Measurements from ENCODE around the gene WWOX.

DNA sequence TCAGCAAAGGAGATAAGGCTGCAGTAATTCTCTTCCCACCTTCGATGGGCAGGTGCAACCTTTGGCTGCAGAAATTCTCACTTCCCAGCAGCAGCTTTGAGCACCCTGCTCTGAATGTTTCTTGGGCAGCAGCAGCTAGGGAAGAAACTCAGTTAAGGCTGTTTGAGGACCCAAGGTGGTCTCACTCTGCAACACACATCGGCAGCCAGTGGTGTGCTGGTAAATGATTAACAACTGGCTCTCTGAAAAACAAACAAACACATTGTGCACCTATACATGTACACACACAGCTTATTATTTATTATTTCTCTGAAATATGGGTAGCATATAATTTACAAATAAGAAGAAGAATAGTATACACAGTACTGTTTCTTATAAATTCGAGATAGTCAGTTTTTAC, 685.8 kb downstream of the WWOX start:
- TF ChIP-seq, protein P1, sequence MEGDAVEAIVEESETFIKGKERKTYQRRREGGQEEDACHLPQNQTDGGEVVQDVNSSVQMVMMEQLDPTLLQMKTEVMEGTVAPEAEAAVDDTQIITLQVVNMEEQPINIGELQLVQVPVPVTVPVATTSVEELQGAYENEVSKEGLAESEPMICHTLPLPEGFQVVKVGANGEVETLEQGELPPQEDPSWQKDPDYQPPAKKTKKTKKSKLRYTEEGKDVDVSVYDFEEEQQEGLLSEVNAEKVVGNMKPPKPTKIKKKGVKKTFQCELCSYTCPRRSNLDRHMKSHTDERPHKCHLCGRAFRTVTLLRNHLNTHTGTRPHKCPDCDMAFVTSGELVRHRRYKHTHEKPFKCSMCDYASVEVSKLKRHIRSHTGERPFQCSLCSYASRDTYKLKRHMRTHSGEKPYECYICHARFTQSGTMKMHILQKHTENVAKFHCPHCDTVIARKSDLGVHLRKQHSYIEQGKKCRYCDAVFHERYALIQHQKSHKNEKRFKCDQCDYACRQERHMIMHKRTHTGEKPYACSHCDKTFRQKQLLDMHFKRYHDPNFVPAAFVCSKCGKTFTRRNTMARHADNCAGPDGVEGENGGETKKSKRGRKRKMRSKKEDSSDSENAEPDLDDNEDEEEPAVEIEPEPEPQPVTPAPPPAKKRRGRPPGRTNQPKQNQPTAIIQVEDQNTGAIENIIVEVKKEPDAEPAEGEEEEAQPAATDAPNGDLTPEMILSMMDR (IDR thresholded peaks at IDR 0.05): no peak
- TF ChIP-seq EZH2 (IDR thresholded peaks at IDR 0.05; ENCODE audit: borderline replicate concordance, insufficient read depth, low read depth, low read length, poor library complexity, severe bottlenecking): no peak
